ENCODE data around the gene MORN1. TPM values are rescaled to one million over a fixed set of nuclear protein-coding genes. Genes with fewer than 3 reads are reported as not detected.

MORN1 gene
- total and polyA plus RNA-seq, 2 of the 4 experiments (the other 2 are of a cell fraction) = 3.0 to 4.2 TPM

- Histone ChIP-seq H2BK5ac (ENCODE audit: low read depth, low read length, poor library complexity, severe bottlenecking) (no peak overlapping the region), H2AK9ac (replicated peaks; ENCODE audit: low read depth, low read length, poor library complexity) (peak overlapping the region; percentile 42), H4K8ac (ENCODE audit: low read depth in 2 of 2, low read length in 2 of 2) (no peak overlapping the region), H3K36me3 (ENCODE audit: control insufficient read depth, insufficient read depth, low read length) (no peaks in the 10 kb centered on the region), H3K4me2 (ENCODE audit: low read depth, low read length) (no peak overlapping the region), H2AFZ (replicated peaks; ENCODE audit: low read length, poor library complexity) (no peak overlapping the region), H2BK15ac (ENCODE audit: low read depth, low read length) (no peak overlapping the region), H4K91ac (ENCODE audit: insufficient read depth, low read depth, low read length) (no peak overlapping the region), H3K56ac (ENCODE audit: extremely low read depth, insufficient read depth, low read length) (no peak overlapping the region), H3K4ac (ENCODE audit: low read depth, low read length) (no peak overlapping the region), H3K9me1 (ENCODE audit: insufficient read depth, low read length) (no peaks in the 10 kb centered on the region), H3K4me3 (ENCODE audit: insufficient read depth, low read depth, low read length) (no peak overlapping the region), H4K5ac (ENCODE audit: low read depth, low read length) (no peak overlapping the region), H3K4me1 (ENCODE audit: control insufficient read depth, insufficient read depth, low read length) (no peaks in the 10 kb centered on the region), H4K20me1 (ENCODE audit: insufficient read depth, low read length) (no peaks in the 10 kb centered on the region), H3K14ac (replicated peaks; ENCODE audit: low read depth, low read length) (no peak overlapping the region), H3K9ac (ENCODE audit: low read depth, low read length) (no peak overlapping the region), H2BK20ac (ENCODE audit: low read depth, low read length) (no peak overlapping the region), H2BK120ac (ENCODE audit: low read depth, low read length) (no peak overlapping the region), H2AK5ac (ENCODE audit: low read depth, low read length) (no peak overlapping the region), H3K79me1 (ENCODE audit: low read depth in 1 of 2, low read length in 2 of 2) (no peaks in the 10 kb centered on the region), H3K9me3 (ENCODE audit: control insufficient read depth, insufficient read depth, low read length) (no peaks in the 10 kb centered on the region; the same call in 1 of the 2 replicates), H3K27ac (ENCODE audit: insufficient read depth, low read length) (no peak overlapping the region), H3K18ac (ENCODE audit: low read depth, low read length) (no peak overlapping the region), H3K27me3 (ENCODE audit: control insufficient read depth, insufficient read depth, low read length) (no peaks in the 10 kb centered on the region; the same call in 1 of the 2 replicates), H3K23ac (ENCODE audit: low read depth, low read length) (no peak overlapping the region)
- in situ Hi-C loops (cut with MboI; ENCODE audit: low sequenced_read_pairs) (no loop called here), intact Hi-C loops (cut with micrococcal nuclease) (no loop called here), dilution Hi-C loops (cut with HindIII; ENCODE audit: low sequenced_read_pairs, unreplicated experiment) (no loop called here)
- ATAC-seq (ENCODE audit: low read depth) (no peak), DNase-seq (no peak)
- TF ChIP-seq ELK1 (IDR thresholded peaks at IDR 0.05; ENCODE audit: borderline replicate concordance, low read depth, low read length) (no peak), CTCF (conservative IDR thresholded peaks at IDR 0.05; ENCODE audit: low read depth, low read length) (no peak), SMC3 (IDR thresholded peaks at IDR 0.05; ENCODE audit: low read depth, low read length) (no peak), USF2 (IDR thresholded peaks at IDR 0.05; ENCODE audit: low read depth, low read length) (no peak), RAD21 (IDR thresholded peaks at IDR 0.05; ENCODE audit: low read length) (no peak)
- 83% methylated on average over 30 of the region's 45 CpGs; no CpG with 5 or more reads in 1 of the 2 experiments for WGBS, 2 experiments (ENCODE audit: extremely low coverage in 2 of 2, insufficient read length in 1 of 2)
- ChIA-PET POLR2A (ENCODE audit: unreplicated experiment) (no interaction called here), CTCF (no interaction called here)
- no TSS peak for BruUV-seq (replicated peaks)
Measured at GRCh38 chr1:2339206-2340085, 51.9 kb downstream of the MORN1 start.

Measured in IMR-90 (cell line).